ENCODE measurements around the gene MESD.
"Not testable (repeated sequence)": the region's sequence is repeated elsewhere in the genome, so short reads cannot be mapped to it uniquely, and the experiment has no call there.

MESD gene

DNA sequence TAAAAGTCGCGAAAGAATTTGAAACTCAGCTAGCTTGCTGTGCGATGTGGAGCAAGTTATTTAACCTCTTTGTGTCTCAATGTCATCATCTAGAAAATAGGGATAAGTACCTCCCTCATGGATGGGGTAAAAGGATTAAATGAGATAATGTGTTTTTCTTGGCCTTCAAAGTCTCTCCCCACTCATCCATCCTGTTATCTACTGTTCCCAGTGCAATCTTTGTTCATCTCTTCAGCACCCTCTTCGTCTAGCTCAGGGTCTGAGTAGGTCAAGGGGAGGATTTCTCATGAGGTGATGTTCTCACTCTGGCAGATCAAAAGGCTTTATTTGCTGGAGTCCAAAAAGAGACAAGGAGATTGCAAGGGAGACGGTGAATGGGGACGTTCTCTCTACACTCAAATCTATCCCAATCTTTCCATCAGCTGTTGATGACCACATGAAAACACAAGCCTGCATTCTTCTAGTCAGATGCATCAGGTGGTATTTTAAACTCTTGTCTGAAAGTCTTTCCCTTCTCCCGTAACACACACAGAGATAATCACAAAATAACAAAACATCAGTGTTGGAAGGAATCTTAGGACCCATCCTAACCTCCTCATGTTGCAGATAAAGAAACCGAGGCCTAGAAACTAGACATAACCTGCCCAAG is 1.3 kb downstream of the MESD start:
- DNase-seq = no peak

DNA sequence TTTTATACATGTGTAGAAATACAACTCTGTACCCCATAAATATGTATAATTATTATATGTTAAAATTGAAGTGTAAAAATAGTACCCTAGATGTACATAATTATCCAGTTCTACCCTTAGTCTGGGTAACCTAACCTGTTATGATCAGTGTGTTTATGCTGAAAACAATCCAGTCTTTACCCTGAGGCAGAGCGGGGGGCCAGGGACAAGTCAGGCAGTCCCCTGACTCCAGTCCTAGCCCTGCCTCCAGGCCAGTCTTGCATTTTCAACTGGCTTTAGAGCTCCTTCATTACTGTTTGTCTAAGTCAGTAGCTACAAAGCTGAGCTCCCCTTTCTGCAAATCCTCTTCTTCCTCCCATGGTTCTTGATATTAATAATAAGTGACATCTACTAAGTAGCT is 3.1 kb downstream of the MESD start:
- no peak for DNase-seq

DNA sequence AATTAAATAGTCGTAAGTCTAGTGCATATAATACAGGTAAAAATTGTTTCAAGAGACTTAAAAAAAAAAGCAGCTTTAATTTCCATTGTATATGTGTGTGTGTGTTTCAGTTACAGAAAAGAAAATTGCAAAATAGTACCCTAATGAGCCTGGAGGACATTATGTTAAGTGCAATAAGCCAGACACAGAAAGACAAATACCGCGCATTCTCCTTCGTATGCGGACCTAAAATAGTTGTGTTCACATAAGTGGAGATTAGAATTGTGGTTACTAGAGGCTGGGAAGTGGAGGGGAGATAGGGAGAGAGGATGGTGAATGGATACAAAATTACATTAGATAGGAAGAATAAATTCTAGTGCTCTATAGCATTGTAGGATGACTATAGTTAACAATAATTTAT is 3.6 kb downstream of the MESD start:
- DNase-seq = no peak

DNA sequence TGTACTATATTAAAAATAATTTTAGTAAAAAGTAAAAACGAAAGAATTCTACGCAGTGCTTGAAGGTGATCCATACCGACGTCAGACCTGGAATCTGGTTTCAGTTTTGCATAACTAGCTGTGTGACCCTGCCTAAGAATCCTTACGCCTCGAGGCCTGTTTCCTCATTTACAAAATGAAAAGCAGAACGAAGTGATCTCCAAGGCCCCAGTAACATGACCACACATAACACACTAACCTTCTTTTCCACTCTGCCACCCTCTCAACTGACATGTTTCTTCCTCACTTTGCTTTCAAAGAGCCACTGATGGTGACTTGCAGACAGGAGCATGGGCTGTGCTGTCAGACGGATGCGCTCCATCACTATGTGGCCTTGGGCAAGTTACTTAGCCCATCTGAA is 4.8 kb downstream of the MESD start:
- no peak for DNase-seq

DNA sequence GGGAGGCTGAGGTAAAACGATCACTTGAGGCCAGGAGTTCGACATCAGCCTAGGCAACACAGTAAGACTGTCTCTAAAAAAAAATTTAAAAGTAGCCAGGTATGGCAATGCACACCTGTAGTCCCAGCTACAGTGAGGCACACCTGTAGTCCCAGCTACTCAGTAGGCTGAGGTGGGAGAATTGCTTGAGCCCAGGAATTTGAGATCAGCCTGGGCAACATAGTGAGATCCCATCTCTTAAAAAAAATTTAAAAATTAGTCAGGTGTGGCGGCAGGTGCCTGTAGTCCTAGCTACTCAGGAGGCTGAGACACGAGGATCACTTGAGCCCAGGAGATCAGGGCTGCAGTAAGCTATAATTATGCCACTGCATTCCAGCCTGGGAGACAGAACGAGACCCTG is 6.8 kb downstream of the MESD start:
- DNase-seq = no peak

DNA sequence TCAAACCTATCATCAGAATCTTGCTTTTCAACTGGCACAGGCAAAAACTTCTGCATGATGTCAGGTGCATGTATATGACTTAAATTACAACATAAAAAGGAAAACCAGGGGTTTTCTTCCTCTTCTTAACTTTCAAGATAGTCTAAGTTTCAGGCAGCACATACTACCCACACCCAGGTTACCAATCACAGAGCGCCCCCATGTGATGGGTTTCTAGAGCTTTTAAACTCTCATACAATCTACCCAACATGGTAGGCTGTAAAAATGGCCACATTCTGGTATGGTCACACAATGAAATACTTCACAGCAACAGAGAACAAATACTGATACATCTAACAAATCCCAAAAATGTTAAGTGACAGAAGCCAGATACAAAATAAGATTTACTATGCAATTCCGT is 7.4 kb downstream of the MESD start:
- no peak for DNase-seq

DNA sequence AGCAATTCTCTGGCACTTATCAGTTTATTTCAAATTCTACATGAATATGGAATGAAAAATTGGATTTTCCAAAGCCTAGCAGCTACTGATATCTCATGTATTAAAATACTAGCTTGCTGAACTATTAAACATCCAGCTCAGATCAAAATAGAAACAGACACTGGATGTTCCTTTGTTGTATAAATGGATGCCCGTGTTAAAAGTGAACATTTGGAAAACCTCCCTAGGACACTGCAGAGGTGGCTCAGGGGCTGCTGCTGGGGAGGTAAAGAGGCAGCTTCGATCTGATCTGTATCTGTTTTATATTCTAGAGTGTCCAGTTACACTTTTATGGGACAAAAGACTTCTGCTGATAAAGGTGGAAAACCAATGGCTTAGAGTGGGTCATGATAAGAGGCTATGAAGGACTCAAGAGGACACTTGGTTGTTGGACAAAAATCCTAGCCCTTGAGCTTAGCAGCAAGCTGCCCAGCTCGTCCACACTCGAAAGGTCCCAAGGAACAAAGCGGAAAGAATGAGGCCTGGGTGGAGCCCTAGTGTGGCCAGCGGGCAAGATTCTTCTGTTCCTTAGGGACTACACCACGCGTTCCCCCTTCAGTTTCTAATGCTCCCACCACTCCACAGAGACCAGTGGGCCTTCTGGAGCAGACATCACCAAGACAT is 9.9 kb downstream of the MESD start:
- DNase-seq = no peak

DNA sequence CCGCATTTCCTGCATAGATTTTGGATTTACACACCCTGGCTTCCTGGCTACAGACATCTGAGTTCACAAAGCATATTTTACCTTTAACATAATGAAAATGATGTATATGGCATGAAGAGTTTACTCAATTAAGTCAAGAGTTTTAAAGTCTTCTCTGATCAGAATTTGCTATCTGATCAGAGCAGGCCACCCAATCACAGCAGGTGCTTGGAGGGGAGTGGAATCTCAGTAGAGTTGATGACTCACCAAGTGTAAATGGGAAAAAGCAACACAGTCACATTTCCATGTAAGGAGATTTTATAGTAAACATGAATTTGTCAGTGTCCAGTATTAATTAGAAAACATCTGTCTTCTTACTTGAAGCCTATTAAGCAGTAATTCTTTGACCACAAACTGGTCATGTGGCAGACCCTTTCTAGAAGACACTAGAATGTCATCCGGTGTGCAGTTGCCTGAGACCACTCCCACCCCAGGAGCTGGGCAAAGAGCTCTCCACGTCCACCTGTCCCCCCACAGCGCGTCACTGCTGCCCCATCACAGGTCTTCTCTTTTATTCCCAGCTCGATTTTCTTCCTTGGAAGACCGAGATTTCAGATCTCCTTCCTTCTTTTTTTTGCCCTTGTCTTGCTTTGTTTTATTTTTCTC is 10.8 kb downstream of the MESD start:
- DNase-seq = no peak

DNA sequence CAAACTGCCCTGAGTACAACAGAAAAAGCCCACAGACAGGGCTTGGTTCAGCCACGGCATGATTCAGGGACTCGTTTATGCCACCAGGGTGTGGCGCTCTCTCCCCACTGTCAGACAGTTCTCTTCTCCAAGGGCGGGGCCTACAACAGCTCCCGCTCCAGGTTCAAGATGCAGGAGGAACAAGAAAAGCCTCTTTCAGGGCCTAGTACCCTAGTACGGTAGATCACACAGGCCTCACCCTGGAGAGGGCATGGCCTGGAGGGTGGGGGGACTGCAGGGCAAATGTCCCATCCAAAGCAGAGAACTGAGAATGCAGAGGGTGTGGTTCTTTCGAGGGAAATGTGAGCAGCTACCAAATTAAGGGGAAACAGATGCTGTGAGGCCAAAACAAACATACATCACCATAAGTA is 12.0 kb downstream of the MESD start:
- DNase-seq = peak; percentile 73

DNA sequence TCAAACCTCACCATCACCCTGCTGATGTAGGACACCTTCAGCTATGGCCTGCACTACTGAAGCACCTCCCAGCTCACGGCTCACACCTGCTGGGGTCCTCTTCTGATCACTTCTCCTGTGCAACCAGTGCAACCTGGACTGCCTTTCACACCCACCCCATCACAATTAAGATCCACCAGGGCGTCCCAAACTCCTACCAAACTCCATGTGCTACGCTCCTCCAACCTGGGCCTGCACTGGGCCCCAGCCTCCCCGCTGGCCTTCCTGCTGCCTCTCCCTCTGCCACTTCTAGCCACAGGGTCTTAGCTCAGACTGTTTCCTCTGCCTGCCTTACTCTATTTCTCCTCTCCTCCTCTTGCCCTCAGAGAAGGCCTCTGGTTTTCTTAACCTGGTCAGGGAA is 12.8 kb downstream of the MESD start:
- no peak for DNase-seq

DNA sequence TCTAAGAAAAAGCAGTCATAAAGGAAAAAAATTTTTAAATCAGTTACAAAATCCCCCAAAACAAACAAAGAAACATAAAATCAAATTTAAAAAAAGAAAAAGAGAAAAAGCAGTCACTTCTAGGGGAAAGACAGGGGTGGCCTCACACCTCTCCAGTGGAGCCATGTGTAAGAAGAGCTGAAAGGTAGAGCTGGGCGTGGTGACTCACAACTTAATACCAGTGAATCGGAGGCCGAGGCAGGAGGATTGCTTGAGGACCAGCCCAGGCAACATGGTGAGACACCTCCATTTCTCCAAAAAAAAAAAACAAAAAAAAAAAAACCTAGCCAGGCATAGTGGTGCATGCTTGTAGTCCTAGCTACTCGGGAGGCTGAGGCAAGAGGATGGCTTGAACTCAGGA is 14.7 kb downstream of the MESD start:
- DNase-seq = no peak

DNA sequence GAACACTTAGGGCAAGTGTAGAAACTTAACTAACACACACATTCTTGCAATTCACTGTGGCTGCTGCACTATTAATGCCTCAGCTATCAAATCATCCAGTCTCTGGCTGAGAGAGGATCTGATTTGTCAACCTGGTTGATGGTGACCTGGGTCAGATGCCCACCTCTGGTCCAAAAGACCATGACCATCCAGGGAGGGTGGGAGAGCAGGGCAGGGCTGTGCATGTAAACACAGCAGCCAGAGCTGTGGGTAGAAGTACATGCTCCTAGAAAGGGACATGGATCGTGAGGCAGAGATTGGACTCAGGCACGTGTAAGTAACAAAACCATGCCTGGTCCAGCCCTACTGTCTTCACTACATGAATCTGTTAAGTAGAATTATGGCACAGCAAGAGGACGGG is 17.3 kb downstream of the MESD start:
- DNase-seq = no peak

DNA sequence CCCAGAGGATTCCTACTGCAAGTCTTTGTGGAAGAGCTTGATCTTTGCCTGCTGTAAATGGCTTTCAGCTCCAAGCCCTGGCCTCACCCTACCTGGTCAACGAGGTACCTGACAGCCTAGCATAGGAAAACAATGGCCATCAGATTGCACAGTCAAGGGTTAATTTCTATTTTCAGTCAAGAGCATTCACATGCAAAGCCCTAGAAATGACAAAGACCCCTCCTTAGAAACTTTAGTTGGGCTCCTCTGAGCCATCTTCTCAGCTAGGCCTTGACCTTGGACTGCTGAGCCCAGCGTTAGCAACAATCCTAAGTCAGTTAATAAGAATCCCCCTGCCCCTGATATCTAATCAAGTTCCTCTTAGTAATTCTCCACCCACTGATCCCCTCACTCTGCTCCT is 18.5 kb downstream of the MESD start:
- no peak for DNase-seq

DNA sequence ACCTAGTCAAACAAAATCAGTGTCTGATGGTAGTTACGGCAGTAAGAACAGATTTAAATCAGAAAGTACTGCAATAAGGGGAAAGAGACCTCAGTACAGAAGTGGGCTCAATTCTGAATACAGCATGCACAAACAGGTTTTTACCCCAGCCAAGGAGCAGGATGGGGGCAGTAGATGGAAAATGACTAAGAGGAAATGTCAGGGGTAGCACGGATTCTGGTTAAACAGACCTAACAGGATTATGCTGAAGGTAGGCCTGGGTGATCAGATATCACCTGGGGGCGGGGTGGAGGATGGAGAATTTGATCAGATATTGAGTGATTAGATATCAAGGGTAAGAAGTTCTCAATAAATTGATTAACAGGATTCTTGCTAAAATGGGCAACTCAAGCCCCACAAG is 19.0 kb downstream of the MESD start:
- DNase-seq = no peak

DNA sequence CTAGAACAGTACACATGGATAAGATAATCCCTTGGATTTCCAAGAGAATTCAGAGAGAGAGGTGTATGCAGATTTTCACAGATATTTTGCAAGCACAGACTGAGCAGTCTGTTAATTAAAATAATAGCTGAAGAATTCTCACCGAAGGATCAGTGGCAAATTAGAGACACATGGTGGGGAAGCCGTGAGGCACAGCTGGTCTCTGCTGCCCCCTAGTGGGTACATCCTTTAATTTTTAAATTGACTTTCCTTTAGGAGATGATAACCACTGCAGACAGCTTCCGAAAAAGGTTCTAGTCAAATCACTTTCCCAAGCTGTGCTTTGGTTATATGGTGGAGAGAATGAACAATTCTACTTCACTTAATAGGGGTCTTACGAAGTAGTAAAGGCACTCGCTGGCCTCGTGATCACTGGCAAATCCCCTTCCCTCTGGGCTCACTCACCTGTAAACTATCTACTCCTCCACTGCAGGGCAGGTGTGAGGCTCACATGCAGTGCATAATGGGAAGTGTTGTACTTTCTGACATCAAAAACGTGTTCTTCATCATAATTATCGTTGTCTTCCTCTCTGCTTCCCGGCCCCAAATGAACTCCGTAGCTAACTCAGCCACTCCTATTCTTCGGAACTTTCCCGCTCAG is 19.5 kb downstream of the MESD start:
- peak; percentile 82 for DNase-seq

DNA sequence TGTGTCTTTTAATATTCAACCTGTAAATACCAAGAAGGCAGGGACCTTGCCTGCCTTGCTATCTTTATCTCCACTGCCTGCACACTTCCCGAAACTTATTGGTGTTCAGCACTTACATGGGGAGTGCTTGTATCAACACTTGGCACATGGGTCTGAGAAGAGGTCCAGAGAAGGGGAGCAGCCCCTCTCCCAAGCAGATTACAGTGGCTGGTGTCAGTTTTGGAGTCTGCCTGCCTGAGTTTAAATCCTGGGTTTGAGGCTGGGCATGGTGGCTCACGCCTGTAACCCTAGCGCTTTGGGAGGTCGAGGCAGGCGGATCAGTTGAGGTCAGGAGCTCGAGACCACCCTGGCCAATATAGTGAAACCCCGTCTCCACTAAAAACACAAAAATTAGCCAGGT is 20.3 kb downstream of the MESD start:
- no peak for DNase-seq

DNA sequence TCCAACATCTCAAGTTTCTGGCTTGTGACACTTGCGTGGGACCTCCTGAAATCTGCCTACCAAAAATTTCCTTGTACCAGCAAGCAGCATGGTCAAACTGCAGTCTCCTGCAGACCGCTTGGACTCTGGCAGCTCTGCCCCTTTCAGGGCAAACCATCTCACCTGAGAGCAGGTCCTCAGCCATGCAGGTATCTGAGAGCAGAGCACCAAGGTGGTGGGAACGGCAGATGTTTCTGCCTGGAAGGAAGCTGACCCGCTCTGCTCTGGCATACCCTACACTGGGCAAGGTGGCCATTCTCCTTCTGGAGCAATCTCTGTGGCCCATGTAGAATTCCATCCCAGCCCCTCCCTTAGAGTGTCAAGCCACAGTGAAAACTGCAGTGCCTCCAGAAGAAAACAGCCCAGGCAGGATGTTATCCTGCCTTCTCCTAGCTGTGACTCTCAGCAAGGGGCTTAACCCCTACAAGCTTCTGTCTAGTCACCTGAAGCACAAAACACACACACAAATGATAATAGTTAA is 21.6 kb downstream of the MESD start:
- no peak for DNase-seq

DNA sequence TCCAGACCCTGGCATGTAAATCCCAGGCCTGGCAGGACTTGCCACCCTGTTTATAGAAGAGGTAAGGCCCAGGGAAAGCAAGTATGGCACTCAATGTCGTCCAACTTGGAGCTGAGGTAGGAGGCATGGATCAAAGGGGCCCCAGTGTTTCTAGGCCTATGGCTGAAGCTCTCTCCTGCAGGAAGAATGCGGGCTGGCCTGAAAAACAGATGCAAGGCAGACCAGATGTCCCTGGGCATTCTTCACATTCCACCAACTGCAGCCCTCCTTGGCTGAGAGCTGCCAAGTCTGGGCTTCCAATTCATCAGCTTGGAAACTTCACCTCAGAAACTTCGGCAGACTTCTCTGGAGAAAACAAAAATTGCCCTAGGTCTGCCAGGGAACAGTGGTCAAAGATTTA is 22.2 kb downstream of the MESD start:
- no peak for DNase-seq

DNA sequence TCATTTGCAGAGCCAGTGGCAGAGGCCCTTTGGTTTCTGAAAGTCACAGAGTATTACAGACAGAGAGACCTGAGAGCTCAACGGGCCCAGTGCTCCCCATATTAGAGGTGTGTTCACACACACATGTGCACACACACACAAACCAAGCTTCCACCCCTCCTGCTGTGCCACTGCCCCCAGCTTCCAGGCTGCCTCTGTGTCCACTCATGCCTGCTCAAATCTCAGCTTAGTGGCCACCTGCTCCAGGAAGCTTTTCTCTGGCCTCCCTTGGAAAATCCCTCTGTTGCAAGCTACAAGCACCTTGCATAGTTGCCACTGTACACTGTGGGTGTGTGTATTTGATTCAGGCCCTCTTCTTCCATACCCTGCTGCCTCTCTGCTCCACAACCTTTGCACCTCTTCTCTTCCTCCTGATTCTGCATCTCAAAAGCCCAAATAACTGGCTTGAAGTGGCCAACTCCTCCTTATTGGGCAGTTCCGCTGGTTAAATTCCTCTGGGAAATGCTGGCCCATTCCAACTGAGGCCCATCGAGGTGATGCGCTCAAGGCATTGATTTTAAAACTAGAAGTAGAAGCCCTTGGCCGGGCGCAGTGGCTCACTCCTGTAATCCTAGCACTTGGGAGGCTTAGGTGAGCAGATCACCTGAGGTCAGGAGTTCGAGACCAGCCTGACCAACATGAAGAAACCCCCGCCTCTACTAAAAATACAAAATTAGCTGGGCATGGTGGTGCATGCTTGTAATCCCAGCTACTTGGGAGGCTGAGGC is 23.0 kb downstream of the MESD start:
- no peak for DNase-seq

DNA sequence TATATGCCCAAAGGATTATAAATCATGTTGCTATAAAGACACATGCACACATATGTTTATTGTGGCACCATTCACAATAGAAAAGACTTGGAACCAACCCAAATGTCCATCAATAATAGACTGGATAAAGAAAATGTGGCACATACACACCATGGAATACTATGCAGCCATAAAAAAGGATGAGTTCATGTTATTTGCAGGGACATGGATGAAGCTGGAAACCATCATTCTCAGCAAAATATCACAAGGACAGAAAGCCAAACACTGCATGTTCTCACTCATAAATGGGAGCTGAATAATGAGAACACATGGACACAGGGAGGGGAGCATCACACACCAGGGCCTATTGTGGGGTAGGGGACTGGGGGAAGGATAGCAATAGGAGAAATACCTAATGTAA is 24.2 kb downstream of the MESD start:
- DNase-seq = not testable (repeated sequence)

DNA sequence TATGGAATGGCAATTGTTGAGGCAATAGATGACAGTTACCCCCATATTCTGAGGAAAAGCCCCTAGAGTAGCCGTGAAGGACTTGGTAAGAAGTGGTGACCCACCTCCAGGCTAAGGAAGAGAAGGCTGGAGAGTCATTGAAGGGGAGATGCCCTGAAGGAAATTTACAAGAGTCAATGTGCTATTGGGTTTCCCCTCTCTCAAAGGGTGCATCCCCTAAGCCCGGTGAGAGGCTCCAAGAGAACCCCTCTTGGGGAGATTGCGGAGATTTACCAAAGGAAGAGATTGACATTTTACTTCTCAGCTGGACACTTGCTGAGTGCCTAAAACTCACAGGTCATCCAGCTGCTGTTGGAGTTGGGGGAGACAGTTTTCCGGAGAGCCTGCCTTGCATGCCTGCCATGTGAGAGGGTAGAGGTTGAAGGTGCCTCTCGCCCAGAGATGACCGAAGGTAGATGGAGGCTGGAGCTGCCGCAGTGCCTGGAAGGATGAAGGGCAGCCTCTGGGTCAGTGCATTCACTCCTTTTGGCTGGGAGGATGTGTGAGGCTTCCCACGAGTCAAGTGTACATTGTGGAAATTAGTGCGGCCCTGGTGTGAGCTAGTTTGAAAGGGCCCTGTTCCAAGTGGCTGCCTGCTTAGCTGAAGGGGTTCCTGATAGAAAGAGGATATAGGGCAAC is 30.7 kb downstream of the MESD start:
- DNase-seq = peak; percentile 28

DNA sequence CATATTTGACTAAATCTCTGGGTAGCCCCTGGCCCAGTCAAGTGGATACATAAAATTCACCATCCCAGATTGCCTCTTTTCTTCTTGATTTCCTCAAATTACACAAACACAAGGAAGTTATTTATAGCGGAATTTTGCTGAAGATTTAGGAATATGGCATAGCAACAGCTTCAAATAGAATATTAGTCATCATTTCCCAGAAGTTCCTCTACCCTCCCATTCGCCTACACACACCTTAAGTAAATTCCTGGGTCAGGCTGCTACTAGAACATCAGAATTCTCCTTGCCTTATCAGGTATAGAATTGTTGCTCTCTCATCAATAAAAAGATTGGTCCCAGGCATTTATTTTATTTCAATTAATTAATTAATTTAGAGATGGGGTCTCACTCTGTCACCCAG is 31.6 kb downstream of the MESD start:
- DNase-seq = no peak

DNA sequence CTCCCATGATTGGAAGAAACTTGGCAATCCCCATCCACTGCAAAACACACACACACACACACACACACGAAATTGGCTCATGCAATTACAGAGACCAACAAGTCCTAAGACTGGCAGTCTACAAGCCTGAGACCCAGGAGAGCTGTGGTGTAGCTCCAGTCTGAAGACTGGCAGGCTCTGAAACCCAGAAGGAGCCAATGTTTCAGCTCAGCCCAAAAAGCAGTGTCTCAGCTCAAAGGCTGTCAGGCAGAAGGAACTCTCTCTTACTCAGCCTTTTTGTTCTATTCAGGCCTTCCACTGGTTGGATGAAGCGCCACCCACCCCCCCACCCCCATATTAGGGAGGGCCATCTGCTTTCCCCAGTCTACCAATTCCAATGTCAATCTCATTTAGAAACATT is 32.1 kb downstream of the MESD start:
- peak; percentile 55 for DNase-seq
